ENCODE measurements around the gene OR6A2.

GRCh38 chr11:6844356-6844755 lies 44.9 kb upstream of the OR6A2 start:
- no peak for TF ChIP-seq TCF4 (CRISPR knock-in tag; IDR thresholded peaks at IDR 0.05; ENCODE audit: borderline replicate concordance)
- TF ChIP-seq ZFP3 (CRISPR knock-in tag; IDR thresholded peaks at IDR 0.05) = no peak
- TF ChIP-seq POU6F1 (CRISPR knock-in tag; IDR thresholded peaks at IDR 0.05; ENCODE audit: borderline replicate concordance, low read depth) = no peak
- no peak for TF ChIP-seq RARB (CRISPR knock-in tag; IDR thresholded peaks at IDR 0.05)
- TF ChIP-seq TOX (CRISPR knock-in tag; IDR thresholded peaks at IDR 0.05; ENCODE audit: borderline replicate concordance) = no peak
- no peak for TF ChIP-seq PATZ1 (CRISPR knock-in tag; IDR thresholded peaks at IDR 0.05; ENCODE audit: borderline replicate concordance)

All from SK-N-SH treated with all-trans-retinoic acid at 6 μM for 48 hours (cell line).